Measurements from ENCODE around the gene TMF1. TPM values are rescaled to one million over a fixed set of nuclear protein-coding genes. Genes with fewer than 3 reads are reported as not detected.

TMF1 gene
- total and polyA plus RNA-seq, 2 of the 8 experiments (the other 6 are each of a cell fraction or from before 2014, with no cell fraction given), result 1.4 to 18.3 TPM

DNA sequence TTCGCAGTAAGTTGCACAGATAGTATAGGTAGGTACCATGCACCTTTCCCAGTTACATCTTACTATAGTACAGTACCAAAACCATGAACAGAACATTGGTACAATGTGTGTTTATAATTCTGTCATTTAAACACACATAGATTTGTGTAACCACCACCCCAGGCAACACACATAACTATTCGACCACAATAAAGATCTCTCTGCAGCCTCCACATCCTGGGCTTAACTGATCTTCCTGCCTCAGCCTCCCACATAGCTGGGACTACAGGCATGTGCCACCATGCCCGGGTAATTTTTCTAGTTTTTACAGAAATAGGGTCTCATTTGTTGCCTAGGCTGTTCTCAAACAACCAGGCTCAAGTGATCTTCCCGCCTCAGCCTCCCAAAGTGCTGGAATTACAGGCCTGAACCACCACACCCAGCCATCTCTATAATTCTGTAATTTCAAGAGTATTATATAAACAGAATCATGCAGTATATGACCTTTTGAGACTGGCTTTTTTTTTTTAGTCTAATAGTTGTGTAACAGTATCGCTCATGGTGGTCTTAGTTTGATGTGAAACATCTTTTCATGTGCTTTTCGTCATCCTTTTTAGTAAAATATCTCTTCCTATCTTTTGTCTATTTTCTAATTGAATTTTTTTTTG is 13.3 kb upstream of the TMF1 start (continued):
- TF ChIP-seq E2F6 (IDR thresholded peaks at IDR 0.05) (no peak), CBX8 (IDR thresholded peaks at IDR 0.05; ENCODE audit: borderline replicate concordance, low read depth, low read length) (no peak), BRCA1 (IDR thresholded peaks at IDR 0.05; ENCODE audit: low read depth, low read length) (no peak), EP300 (IDR thresholded peaks at IDR 0.05; ENCODE audit: borderline replicate concordance in 1 of 2, low read depth in 2 of 2, low read length in 2 of 2) (no peak), TEAD4 (IDR thresholded peaks at IDR 0.05; ENCODE audit: low read depth, low read length) (no peak), SUZ12 (IDR thresholded peaks at IDR 0.05; ENCODE audit: low read length) (no peak), EGR1 (IDR thresholded peaks at IDR 0.05; ENCODE audit: borderline replicate concordance, low read depth, low read length) (no peak), ZNF274 (IDR thresholded peaks at IDR 0.05; ENCODE audit: borderline replicate concordance, extremely low read depth, low read length) (no peak), SIRT6 (IDR thresholded peaks at IDR 0.05; ENCODE audit: low read length) (no peak), RBBP5 (IDR thresholded peaks at IDR 0.05; ENCODE audit: borderline replicate concordance, low read depth, low read length) (no peak)

All from H1 (cell line).